Esophagus (tissue), 2 donors: Measurements from ENCODE around the gene PTPRD. TPM values are rescaled to one million over a fixed set of nuclear protein-coding genes. Genes with fewer than 3 reads are reported as not detected.

Experiments used
- H3K27ac ChIP-seq, 2 donors: one replicate each; pipeline ENCODE4 v1.5.1; 2013; ENCODE audit warnings: low read depth in 2 of 2, mild to moderate bottlenecking in 2 of 2, inconsistent platforms in 1 of 2, low read length in 1 of 2, moderate library complexity in 1 of 2
- H3K27me3 ChIP-seq, 2 donors: one replicate each; pipeline ENCODE4 v1.6.1; 2013; ENCODE audit warnings: low read length in 2 of 2, control low read depth in 1 of 2, mild to moderate bottlenecking in 1 of 2; ENCODE audit not compliant: insufficient read depth in 2 of 2, control insufficient read depth in 1 of 2
- H3K36me3 ChIP-seq, 2 donors: one replicate each; pipeline ENCODE4 v1.6.1; 2013; ENCODE audit warnings: low read length in 1 of 2; ENCODE audit not compliant: control insufficient read depth in 2 of 2, insufficient read depth in 2 of 2
- H3K4me1 ChIP-seq, 2 donors: one replicate each; pipeline ENCODE4 v1.6.1; 2013; ENCODE audit warnings: low read length in 1 of 2; ENCODE audit not compliant: control insufficient read depth in 2 of 2, insufficient read depth in 2 of 2
- H3K4me3 ChIP-seq, 2 donors: one replicate each; pipeline ENCODE4 v1.5.1; 2013; ENCODE audit warnings: low read length in 2 of 2, mild to moderate bottlenecking in 2 of 2, low read depth in 1 of 2, moderate library complexity in 1 of 2
- H3K9me3 ChIP-seq, 2 donors: one replicate each; pipeline ENCODE4 v1.6.1; 2013; ENCODE audit warnings: mild to moderate bottlenecking in 2 of 2, low read depth in 1 of 2, low read length in 1 of 2, moderate library complexity in 1 of 2; ENCODE audit not compliant: control insufficient read depth in 2 of 2, insufficient read depth in 1 of 2
- WGBS, 2 donors: extraction: QIAGEN DNeasy Blood & Tissue Kit; methylation state at CpG; one replicate each; pipeline ENCODE4 v1.1.7; 2013; 5-methylcytosine and 5-hydroxymethylcytosine counted together
- polyA plus RNA-seq, 2 donors: library from polyadenylated mRNA; stranded (reverse); fragments of 200-250 nt; gene quantifications; one replicate each; pipeline ENCODE4 v1.2.3, GENCODE V29; 2013
- donor health status: healthy with polysubstance abuse.
- donor health status: Bipolar disorder and iron deficiency.

PTPRD gene
- polyA plus RNA-seq, 2 donors, result 0.53 to 0.60 TPM

DNA sequence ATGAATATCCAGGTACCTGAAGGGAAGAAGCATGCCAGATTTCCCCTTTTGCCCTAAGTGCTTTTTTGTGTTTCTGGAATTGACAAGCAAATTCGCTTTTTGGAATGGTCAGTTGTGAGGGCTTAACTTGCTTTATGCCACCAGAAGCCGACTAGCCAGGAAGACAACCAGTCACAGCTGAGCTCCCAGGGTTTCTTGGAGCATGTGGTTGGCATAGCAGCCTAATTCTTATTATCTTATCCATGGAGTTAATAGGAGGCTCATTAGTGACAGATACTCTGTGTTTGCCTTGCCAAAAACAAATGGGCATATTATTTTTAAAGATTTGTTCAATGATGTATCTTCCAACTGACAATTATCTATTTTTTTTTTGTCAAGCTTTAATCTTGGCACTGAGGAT is 500.7 kb downstream of the PTPRD start:
- WGBS, 2 donors, result 58 to 59% methylated on average over 2 of the region's 2 CpGs
- no peaks in the 10 kb centered on the region for H3K4me1 ChIP-seq
- H3K4me3 ChIP-seq, result no peak overlapping the region
- H3K27ac ChIP-seq, result no peak overlapping the region
- H3K27me3 ChIP-seq, result no peaks in the 10 kb centered on the region
- no peaks in the 10 kb centered on the region for H3K36me3 ChIP-seq
- H3K9me3 ChIP-seq, result no peaks in the 10 kb centered on the region

GRCh38 chr9:10108815-10109214 is 504.0 kb downstream of the PTPRD start:
- H3K36me3 ChIP-seq, result no peaks in the 10 kb centered on the region
- H3K27me3 ChIP-seq, result no peaks in the 10 kb centered on the region
- WGBS, 2 donors, result 73 to 80% methylated on average over 3 of the region's 3 CpGs
- H3K4me1 ChIP-seq, result no peaks in the 10 kb centered on the region
- H3K9me3 ChIP-seq, result no peaks in the 10 kb centered on the region
- no peak overlapping the region for H3K4me3 ChIP-seq
- H3K27ac ChIP-seq, result no peak overlapping the region

- no peaks in the 10 kb centered on the region for H3K27me3 ChIP-seq
- no peaks in the 10 kb centered on the region for H3K36me3 ChIP-seq
- WGBS, 2 donors, result 75 to 79% methylated on average over 2 of the region's 2 CpGs
- H3K4me1 ChIP-seq, result no peaks in the 10 kb centered on the region
- H3K27ac ChIP-seq, result no peak overlapping the region
- no peak overlapping the region for H3K4me3 ChIP-seq
- no peaks in the 10 kb centered on the region for H3K9me3 ChIP-seq
Measured at GRCh38 chr9:10104774-10105173, 508.0 kb downstream of the PTPRD start.

GRCh38 chr9:10095208-10095607 is 517.6 kb downstream of the PTPRD start:
- H3K4me1 ChIP-seq, result no peaks in the 10 kb centered on the region
- WGBS, 2 donors, result 83 to 87% methylated on average over 1 of the region's 1 CpG

DNA sequence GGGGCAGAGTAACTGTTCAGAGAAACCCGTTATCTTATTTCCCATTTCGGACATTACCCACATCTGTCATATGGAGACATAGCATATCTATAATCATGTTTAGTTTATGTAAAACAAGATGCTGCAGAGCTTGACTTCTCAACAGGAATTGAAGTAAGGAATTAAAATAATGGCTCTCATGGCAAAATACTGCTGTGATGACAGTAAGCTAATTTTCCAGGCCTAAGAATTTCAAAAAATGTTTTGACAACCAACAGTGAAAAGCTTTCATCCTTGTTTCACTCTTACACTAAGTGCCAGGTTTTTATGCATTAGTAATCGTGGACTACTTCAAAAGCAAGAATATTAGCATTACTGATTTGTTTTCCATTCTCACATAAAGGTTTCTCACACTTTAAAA is 518.2 kb downstream of the PTPRD start:
- H3K9me3 ChIP-seq, result no peaks in the 10 kb centered on the region
- H3K27me3 ChIP-seq, result no peaks in the 10 kb centered on the region
- WGBS, 2 donors, result 69% methylated on average over 3 of the region's 3 CpGs
- no peaks in the 10 kb centered on the region for H3K36me3 ChIP-seq
- no peak overlapping the region for H3K4me3 ChIP-seq
- H3K4me1 ChIP-seq, result no peaks in the 10 kb centered on the region
- no peak overlapping the region for H3K27ac ChIP-seq

More at GRCh38 chr9:10095208-10095607, 517.6 kb downstream of the PTPRD start:
- no peak overlapping the region for H3K27ac ChIP-seq
- H3K36me3 ChIP-seq, result no peaks in the 10 kb centered on the region
- H3K4me3 ChIP-seq, result no peak overlapping the region
- H3K9me3 ChIP-seq, result no peaks in the 10 kb centered on the region
- no peaks in the 10 kb centered on the region for H3K27me3 ChIP-seq

- Histone ChIP-seq H3K36me3 (no peaks in the 10 kb centered on the region), H3K27ac (no peak overlapping the region), H3K4me1 (no peaks in the 10 kb centered on the region), H3K9me3 (no peaks in the 10 kb centered on the region), H3K27me3 (peaks cover 0 to 3% of the 10 kb centered on the region in 2 donors), H3K4me3 (no peak overlapping the region)
Measured at GRCh38 chr9:10080012-10080411, 532.8 kb downstream of the PTPRD start.

DNA sequence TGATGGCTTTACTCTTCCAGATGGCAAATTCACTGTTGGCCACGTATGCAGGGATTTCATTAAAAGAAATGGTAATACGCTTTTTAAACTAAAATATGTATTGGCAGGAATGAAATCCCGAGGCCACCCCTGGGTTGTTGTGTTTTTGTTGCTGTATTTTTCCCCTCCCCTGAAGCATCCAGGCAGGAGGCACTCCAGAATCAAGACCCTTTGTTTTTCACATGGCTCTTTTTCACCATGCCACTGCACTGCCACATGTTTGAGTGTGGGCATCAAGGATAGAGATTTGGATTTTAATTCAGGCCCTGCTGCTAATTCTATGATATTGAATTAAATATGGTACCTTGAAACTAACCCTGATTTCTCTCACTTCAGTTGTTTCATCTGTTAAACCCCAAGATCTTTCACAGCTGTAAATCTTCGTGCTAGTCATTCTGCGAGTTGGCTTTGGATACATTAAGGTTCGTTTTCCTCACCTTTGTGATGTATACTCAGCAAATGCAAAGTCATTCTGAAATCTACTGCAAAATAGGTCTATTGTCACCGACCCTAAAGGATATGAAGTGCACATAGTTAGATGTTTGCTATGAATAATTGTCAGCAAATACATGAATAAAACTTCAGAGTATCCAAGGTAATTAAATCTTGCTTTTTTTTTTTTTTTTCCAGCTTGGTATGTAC is 533.4 kb downstream of the PTPRD start:
- H3K27me3 ChIP-seq, result peaks cover 0 to 3% of the 10 kb centered on the region in 2 donors
- H3K36me3 ChIP-seq, result no peaks in the 10 kb centered on the region
- H3K4me1 ChIP-seq, result no peaks in the 10 kb centered on the region
- H3K4me3 ChIP-seq, result no peak overlapping the region
- 60 to 69% methylated on average over 7 of the region's 7 CpGs for WGBS, 2 donors
- H3K9me3 ChIP-seq, result no peaks in the 10 kb centered on the region
- H3K27ac ChIP-seq, result no peak overlapping the region

DNA sequence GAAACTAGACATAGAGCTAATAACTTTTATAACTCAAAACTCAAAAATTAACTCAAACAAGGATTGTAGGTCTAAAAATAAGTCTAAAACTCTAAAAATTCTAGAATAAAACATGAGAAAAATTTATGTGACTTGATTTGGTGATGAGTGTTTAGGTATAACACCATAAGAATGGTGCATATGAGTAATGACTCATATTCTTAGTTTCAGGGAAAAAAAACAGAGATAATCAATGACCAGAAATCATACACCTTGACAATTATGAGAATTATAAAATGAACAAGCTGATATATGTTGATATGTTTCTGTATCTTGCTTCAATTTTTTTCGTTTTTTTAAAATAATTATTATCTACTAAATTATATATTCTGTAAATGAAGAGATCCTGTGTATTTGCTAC is 541.2 kb downstream of the PTPRD start:
- H3K4me1 ChIP-seq, result no peaks in the 10 kb centered on the region
- H3K9me3 ChIP-seq, result no peaks in the 10 kb centered on the region
- no peaks in the 10 kb centered on the region for H3K27me3 ChIP-seq
- 55 to 58% methylated on average over 1 of the region's 1 CpG for WGBS, 2 donors
- no peaks in the 10 kb centered on the region for H3K36me3 ChIP-seq
- H3K27ac ChIP-seq, result no peak overlapping the region
- H3K4me3 ChIP-seq, result no peak overlapping the region

DNA sequence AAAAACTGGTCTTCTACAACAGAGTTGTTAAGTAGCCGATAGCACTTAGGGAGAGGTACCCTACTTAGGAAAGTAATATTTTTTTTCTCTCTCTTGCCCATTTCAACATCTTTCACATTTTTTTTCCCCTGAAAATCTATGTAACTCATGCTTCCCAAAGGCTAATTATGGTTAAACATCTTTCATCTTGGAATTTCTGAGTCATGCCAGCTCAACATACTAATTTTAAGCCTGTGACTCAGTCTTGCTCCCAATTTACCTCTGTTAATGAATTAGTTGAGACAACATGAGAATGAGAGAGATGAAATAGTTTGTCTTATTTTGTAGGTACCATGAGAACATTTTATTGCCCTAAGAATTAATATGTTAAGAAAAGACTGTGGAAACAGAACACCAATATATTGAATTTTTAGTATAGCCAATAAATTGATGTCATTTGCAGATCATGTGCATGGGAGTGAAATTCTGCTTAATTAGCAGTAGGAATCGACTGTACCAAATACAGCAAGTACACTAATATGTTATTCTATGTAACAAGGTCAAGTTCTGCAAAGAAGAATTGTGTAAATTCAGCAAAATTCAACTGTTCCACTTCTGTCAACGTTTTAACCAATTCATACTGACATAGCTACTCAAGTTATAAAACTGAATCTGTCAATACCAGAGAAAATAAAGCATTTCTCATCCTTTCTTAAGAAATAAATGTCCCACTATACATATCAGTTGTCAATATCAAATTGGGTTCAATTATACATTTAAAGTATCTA is 550.0 kb downstream of the PTPRD start:
- 65 to 72% methylated on average over 3 of the region's 3 CpGs for WGBS, 2 donors
- H3K4me1 ChIP-seq, result no peaks in the 10 kb centered on the region
- H3K36me3 ChIP-seq, result no peaks in the 10 kb centered on the region
- H3K4me3 ChIP-seq, result no peak overlapping the region
- H3K9me3 ChIP-seq, result no peaks in the 10 kb centered on the region
- H3K27me3 ChIP-seq, result no peaks in the 10 kb centered on the region
- H3K27ac ChIP-seq, result no peak overlapping the region

DNA sequence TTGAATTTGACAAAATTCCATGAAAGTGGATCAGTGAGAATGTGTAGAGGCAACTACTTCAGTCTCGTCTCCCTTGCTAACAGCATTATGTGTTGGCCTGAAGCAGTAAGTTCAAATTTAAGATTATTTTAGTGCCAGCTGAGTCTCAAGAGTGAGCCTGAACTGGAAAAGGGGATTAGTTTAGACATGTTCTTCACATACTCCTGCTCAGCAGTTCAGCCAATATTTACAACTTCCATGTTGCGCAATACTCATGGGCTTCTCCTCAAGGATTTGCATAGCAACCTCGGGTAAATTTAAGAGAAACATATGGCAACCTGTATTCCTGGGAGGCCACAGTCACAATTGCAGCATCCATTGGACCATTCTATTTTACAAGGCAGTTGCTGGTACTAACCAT is 553.8 kb downstream of the PTPRD start:
- Histone ChIP-seq H3K27ac (no peak overlapping the region), H3K36me3 (no peaks in the 10 kb centered on the region), H3K9me3 (no peaks in the 10 kb centered on the region), H3K27me3 (no peaks in the 10 kb centered on the region), H3K4me3 (no peak overlapping the region), H3K4me1 (no peaks in the 10 kb centered on the region)
- WGBS, 2 donors, result 40 to 49% methylated on average over 3 of the region's 3 CpGs
